GM12801 (cell line): ENCODE measurements around the gene ERFE.

Experiments used
- CTCF ChIP-seq: IDR thresholded peaks from one replicate; pipeline ENCODE4 v1.5.1; 2011; ENCODE audit warnings: control low read depth; ENCODE audit not compliant: insufficient read length; ENCODE audit errors: extremely low read depth

The ERFE gene

GRCh38 chr2:238174291-238174690 is 15.5 kb downstream of the ERFE start:
- no peak for TF ChIP-seq CTCF

- no peak for TF ChIP-seq CTCF
These were observed 15.9 kb downstream of the ERFE start for GRCh38 chr2:238174701-238175100.

GRCh38 chr2:238176613-238177012 is 17.8 kb downstream of the ERFE start:
- TF ChIP-seq CTCF = no peak

- TF ChIP-seq CTCF = no peak
These were observed 21.8 kb downstream of the ERFE start for GRCh38 chr2:238180554-238180953.

- TF ChIP-seq CTCF = no peak
These were observed 23.6 kb downstream of the ERFE start for GRCh38 chr2:238182362-238182761.

GRCh38 chr2:238183821-238184220 is 25.1 kb downstream of the ERFE start:
- no peak for TF ChIP-seq CTCF

GRCh38 chr2:238187618-238188548 is 29.1 kb downstream of the ERFE start:
- TF ChIP-seq CTCF = no peak
